B cell (primary cell): ENCODE data around the gene KIAA1217. TPM values are rescaled to one million over a fixed set of nuclear protein-coding genes. Genes with fewer than 3 reads are reported as not detected.
"Not testable (repeated sequence)": the region's sequence is repeated elsewhere in the genome, so short reads cannot be mapped to it uniquely, and the experiment has no call there.

Source experiments
- ATAC-seq: fragments of 200-7000 bp; cut with Tn5 transposase; one replicate; pipeline ENCODE4 v1.10.0; 2021; ENCODE audit warnings: low read depth, mild to moderate bottlenecking, moderate number of reproducible peaks, moderate library complexity
- CTCF ChIA-PET: fragments of 350-600 bp; sonication (Branson Sonifier 250); formaldehyde crosslinking; loops from one replicate; lab custom pipeline; 2021; ENCODE audit warnings: antibody characterized with exemption, inconsistent platforms; lab: Charles Lee
- POLR2A ChIA-PET: fragments of 350-600 bp; sonication (Branson Sonifier 250); formaldehyde crosslinking; loops from one replicate; lab custom pipeline; 2021; ENCODE audit warnings: antibody characterized with exemption; lab: Charles Lee
- DNase-seq: peaks from one replicate; pipeline ENCODE4 v3.0.0; 2013
- H2AFZ ChIP-seq: 2 replicates; pipeline ENCODE4 v1.6.1; 2012; ENCODE audit warnings: mild to moderate bottlenecking, low read depth, low read length; ENCODE audit not compliant: insufficient read depth, poor library complexity, severe bottlenecking
- H3K27ac ChIP-seq, 2 donors: 1 replicate in 1 of 2; 2 replicates in 1 of 2; pipeline ENCODE4 v1.5.1; 2012 to 2013; ENCODE audit warnings: low read length in 2 of 2, mild to moderate bottlenecking in 2 of 2, moderate library complexity in 1 of 2
- H3K27me3 ChIP-seq, 4 experiments: fragments of 200-600 bp in 1 of 4; sonication (generic) in 1 of 4; replicated peaks in 1 of 4; 1 replicate in 2 of 4; 2 replicates in 2 of 4; pipeline versions ENCODE4 v1.6.1 to v1.7.0; 2013 to 2016; ENCODE audit warnings: low read length in 3 of 4, mild to moderate bottlenecking in 2 of 4, mixed read lengths in 1 of 4, moderate library complexity in 1 of 4; ENCODE audit not compliant: insufficient read depth in 4 of 4, control insufficient read depth in 3 of 4; ENCODE audit errors: control extremely low read depth in 1 of 4
- H3K36me3 ChIP-seq, 2 experiments: replicated peaks in 1 of 2; 1 replicate in 1 of 2; 2 replicates in 1 of 2; pipeline versions ENCODE4 v1.6.1 to v1.7.1; 2013; ENCODE audit warnings: low read length in 1 of 2; ENCODE audit not compliant: insufficient read depth in 2 of 2, control insufficient read depth in 1 of 2; ENCODE audit errors: control extremely low read depth in 1 of 2, extremely low read depth in 1 of 2
- H3K4me1 ChIP-seq, 2 donors: fragments of 200-600 bp in 1 of 2; sonication (generic) in 1 of 2; 1 replicate in 1 of 2; 2 replicates in 1 of 2; pipeline versions ENCODE4 v1.5.1 to v1.6.1; 2013 to 2017; ENCODE audit warnings: low read length in 2 of 2; ENCODE audit not compliant: control insufficient read depth in 2 of 2, insufficient read depth in 2 of 2
- H3K4me2 ChIP-seq: replicated peaks from 2 replicates; pipeline ENCODE3; 2012; ENCODE audit warnings: mild to moderate bottlenecking, low read depth, low read length; ENCODE audit not compliant: poor library complexity, severe bottlenecking
- H3K4me3 ChIP-seq, 5 experiments: fragments of 200-600 bp in 1 of 5; sonication (generic) in 1 of 5; 1 replicate in 3 of 5; 2 replicates in 2 of 5; pipeline versions ENCODE4 v1.5.1 to v1.7.0; 2011 to 2016; ENCODE audit warnings: low read length in 4 of 5, mild to moderate bottlenecking in 4 of 5, low read depth in 2 of 5, control low read depth in 1 of 5, moderate library complexity in 1 of 5; ENCODE audit not compliant: insufficient read depth in 1 of 5; ENCODE audit errors: control extremely low read depth in 1 of 5, extremely low read depth in 1 of 5
- H3K79me2 ChIP-seq: fragments of 200-600 bp; sonication (generic); one replicate; pipeline ENCODE4 v1.6.0; 2016; ENCODE audit warnings: low read length; ENCODE audit not compliant: control insufficient read depth, insufficient read depth
- H3K9ac ChIP-seq: fragments of 200-600 bp; sonication (generic); 2 replicates; pipeline ENCODE4 v1.6.1; 2017; ENCODE audit warnings: mild to moderate bottlenecking, low read length, moderate library complexity
- H3K9me3 ChIP-seq, 3 donors: one replicate each; pipeline versions ENCODE4 v1.6.1 to v1.7.1; 2013; ENCODE audit warnings: low read length in 2 of 3; ENCODE audit not compliant: control insufficient read depth in 2 of 3, insufficient read depth in 1 of 3; ENCODE audit errors: control extremely low read depth in 1 of 3
- H4K20me1 ChIP-seq: 2 replicates; pipeline ENCODE4 v1.6.0; 2012; ENCODE audit warnings: mild to moderate bottlenecking, low read length; ENCODE audit not compliant: insufficient read depth, control insufficient read depth, poor library complexity, severe bottlenecking
- H3K27ac Mint-ChIP-seq: one replicate; pipeline ENCODE4 v1.8.0; 2021; ENCODE audit warnings: mixed read lengths
- H3K27me3 Mint-ChIP-seq: one replicate; pipeline ENCODE4 v1.8.0; 2021; ENCODE audit warnings: mixed read lengths
- H3K4me1 Mint-ChIP-seq: one replicate; pipeline ENCODE4 v1.8.0; 2021; ENCODE audit warnings: mixed read lengths
- H3K4me3 Mint-ChIP-seq: one replicate; pipeline ENCODE4 v1.8.0; 2021; ENCODE audit warnings: mixed read lengths
- H3K9me3 Mint-ChIP-seq: one replicate; pipeline ENCODE4 v1.8.0; 2022; ENCODE audit warnings: mixed read lengths; ENCODE audit not compliant: insufficient read depth
- EZH2 ChIP-seq: IDR thresholded peaks from 2 replicates; pipeline ENCODE4 v1.6.1; 2012; ENCODE audit warnings: borderline replicate concordance, low read depth, mild to moderate bottlenecking, moderate library complexity, low read length; ENCODE audit not compliant: insufficient read depth, poor library complexity, severe bottlenecking
- WGBS: methylation state at CpG from one replicate; pipeline ENCODE4 v1.1.5; 2013; ENCODE audit warnings: missing lambda C conversion rate; ENCODE audit not compliant: insufficient coverage; 5-methylcytosine and 5-hydroxymethylcytosine counted together
- intact Hi-C: fragments of 100-400 bp; cut with micrococcal nuclease; formaldehyde crosslinking; loops from one replicate; pipeline ENCODE4 v1.10.0; 2022
- polyA plus RNA-seq: library from polyadenylated mRNA; depleted of rRNA; stranded (reverse); fragments of >200 nt; gene quantifications from 2 replicates; pipeline ENCODE4 v1.2.3, GENCODE V29; 2012
- total RNA-seq, 2 donors: library from RNA; stranded (reverse); fragments of 120-200 nt in 1 of 2; gene quantifications; 1 replicate in 1 of 2; 2 replicates in 1 of 2; pipeline versions ENCODE4 v1.2.3 to v1.2.4, GENCODE V29; 2013 to 2022
- TF ChIP-seq, protein P1 (sequence below): fragments of 200-600 bp; IDR thresholded peaks from one replicate; pipeline ENCODE4 v1.8.0; 2022; ENCODE audit warnings: antibody characterized with exemption, mild to moderate bottlenecking

Gene KIAA1217
- total and polyA plus RNA-seq, 2 donors (not counting 1 experiment from before 2014, with no cell fraction given) = 0.67 TPM; not detected in 1

DNA sequence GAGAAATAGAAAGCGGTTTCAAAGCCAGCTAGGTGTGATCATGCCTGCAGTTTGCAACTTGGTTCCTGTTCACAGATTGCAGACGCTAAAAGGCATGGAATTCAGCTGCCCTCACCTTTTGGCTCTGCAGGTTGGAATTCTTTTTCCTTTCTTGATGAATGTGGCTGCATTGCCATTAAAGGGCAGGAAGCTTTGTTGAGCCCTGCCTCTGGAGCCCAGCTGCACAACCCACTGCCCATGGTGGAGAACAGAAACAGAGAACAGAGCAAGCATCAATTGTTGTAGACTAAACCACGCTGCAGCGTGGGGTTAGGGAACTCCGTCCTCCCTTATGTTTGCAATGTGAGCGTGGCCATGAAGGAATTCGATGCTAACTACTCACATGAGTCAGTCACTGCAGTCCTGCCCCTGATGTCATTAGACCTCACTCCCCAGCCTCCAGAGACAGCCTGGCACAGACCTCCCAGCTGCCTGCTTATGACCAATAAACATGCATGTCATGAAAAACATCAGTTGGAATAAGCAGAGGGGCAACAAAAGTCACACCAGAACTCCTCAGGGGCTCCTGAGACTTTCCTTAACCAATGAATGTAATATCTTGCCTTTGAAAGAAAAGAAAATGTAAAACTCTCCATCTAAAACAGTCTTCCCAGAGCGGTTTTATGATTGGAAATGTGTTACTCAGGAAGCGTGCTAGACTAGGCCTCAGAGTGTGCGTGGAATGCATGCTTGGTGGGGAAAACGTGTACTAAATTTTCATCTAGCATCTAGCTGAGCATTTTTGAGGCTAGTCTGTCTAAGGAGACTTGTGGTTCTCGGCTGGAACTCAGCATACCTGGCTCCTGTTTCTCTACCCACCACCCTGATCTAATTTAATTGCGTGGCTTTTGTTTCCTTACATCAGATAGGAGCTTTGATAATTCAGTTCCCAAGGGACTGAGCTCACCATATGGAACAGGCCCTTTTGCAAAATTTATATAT, 232.2 kb downstream of the KIAA1217 start:
- H3K36me3 ChIP-seq = no peaks in the 10 kb centered on the region
- Mint-ChIP-seq H3K4me1 (no peaks in the 10 kb centered on the region), H3K27me3 (no peaks in the 10 kb centered on the region), H3K27ac (no peak overlapping the region), H3K4me3 (no peak overlapping the region), H3K9me3 (no peaks in the 10 kb centered on the region)
- H2AFZ ChIP-seq = no peak overlapping the region
- H3K4me1 ChIP-seq = no peaks in the 10 kb centered on the region
- no peaks in the 10 kb centered on the region for H4K20me1 ChIP-seq
- H3K9ac ChIP-seq = no peak overlapping the region
- ChIA-PET CTCF (no interaction called here), POLR2A (no interaction called here)
- H3K79me2 ChIP-seq = no peaks in the 10 kb centered on the region
- no peak overlapping the region for H3K27ac ChIP-seq
- H3K27me3 ChIP-seq = no peaks in the 10 kb centered on the region
- 88% methylated on average over 12 of the region's 13 CpGs for WGBS
- ATAC-seq (no peak), DNase-seq (no peak)
- intact Hi-C loops = no loop called here
- no peak overlapping the region for H3K4me2 ChIP-seq
- TF ChIP-seq, protein P1, sequence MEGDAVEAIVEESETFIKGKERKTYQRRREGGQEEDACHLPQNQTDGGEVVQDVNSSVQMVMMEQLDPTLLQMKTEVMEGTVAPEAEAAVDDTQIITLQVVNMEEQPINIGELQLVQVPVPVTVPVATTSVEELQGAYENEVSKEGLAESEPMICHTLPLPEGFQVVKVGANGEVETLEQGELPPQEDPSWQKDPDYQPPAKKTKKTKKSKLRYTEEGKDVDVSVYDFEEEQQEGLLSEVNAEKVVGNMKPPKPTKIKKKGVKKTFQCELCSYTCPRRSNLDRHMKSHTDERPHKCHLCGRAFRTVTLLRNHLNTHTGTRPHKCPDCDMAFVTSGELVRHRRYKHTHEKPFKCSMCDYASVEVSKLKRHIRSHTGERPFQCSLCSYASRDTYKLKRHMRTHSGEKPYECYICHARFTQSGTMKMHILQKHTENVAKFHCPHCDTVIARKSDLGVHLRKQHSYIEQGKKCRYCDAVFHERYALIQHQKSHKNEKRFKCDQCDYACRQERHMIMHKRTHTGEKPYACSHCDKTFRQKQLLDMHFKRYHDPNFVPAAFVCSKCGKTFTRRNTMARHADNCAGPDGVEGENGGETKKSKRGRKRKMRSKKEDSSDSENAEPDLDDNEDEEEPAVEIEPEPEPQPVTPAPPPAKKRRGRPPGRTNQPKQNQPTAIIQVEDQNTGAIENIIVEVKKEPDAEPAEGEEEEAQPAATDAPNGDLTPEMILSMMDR = no peak
- TF ChIP-seq EZH2 = no peak
- H3K9me3 ChIP-seq = no peaks in the 10 kb centered on the region
- no peak overlapping the region for H3K4me3 ChIP-seq

DNA sequence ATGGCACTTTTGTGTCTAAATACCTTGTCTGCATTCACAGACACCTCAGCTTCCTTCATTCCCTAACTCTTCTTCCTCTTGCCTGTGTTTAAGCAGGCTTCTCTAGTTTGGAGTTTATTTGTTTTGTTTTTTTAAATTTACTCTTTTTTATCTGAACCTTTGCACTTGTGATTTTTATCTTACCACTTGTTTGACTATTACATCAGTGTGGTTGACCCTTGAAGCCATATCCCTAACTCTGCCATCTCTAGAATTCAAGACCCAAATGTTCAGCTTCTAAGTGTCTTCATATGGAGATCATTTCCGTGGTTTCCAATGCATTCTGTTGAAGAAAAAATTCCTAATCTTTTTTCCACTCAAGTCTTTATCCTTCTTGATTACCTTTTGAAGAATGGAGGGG, 233.3 kb downstream of the KIAA1217 start:
- no peaks in the 10 kb centered on the region for H3K79me2 ChIP-seq
- CTCF ChIA-PET = no interaction called here
- intact Hi-C loops = no loop called here
- Mint-ChIP-seq H3K4me1 (no peaks in the 10 kb centered on the region), H3K4me3 (no peak overlapping the region), H3K27me3 (no peaks in the 10 kb centered on the region), H3K9me3 (no peaks in the 10 kb centered on the region), H3K27ac (no peak overlapping the region)
- no peaks in the 10 kb centered on the region for H3K36me3 ChIP-seq
- H4K20me1 ChIP-seq = no peaks in the 10 kb centered on the region
- POLR2A ChIA-PET = no interaction called here
- no peaks in the 10 kb centered on the region for H3K27me3 ChIP-seq
- no peak for DNase-seq
- H3K27ac ChIP-seq = no peak overlapping the region
- no peak overlapping the region for H3K4me3 ChIP-seq
- no peak for ATAC-seq
- H3K4me1 ChIP-seq = no peaks in the 10 kb centered on the region
- TF ChIP-seq, protein P1 = no peak
- no peak for TF ChIP-seq EZH2
- no peak overlapping the region for H3K4me2 ChIP-seq
- no peak overlapping the region for H3K9ac ChIP-seq
- no CpG with 5 or more reads among the region's 1 CpG for WGBS
- H2AFZ ChIP-seq = no peak overlapping the region
- H3K9me3 ChIP-seq = no peaks in the 10 kb centered on the region

DNA sequence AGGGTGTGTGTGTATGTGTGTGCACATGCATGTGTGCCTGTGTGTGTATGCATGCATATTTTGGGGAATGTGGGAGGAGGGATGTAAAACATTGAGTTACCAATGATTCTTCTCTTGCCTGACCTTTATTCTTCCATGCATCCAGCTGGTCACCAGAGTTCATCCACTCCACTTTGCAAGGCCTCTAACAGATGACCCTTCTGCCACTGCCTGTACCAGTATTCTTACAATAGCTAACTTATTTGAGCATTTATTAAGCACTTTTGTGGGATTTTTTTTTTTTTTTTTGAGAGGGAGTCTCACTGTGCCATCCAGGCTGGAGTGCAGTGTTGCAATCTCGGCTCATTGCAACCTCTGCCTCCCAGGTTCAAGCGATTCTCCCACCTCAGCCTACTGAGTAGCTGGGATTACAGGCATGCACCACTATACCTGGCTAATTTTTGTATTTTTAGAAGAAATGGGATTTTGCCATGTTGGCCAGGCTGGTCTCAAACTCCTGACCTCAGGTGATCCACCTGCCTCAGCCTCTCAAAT, 233.8 kb downstream of the KIAA1217 start:
- H3K27me3 ChIP-seq, POLR2A ChIA-PET, intact Hi-C loops: not testable (repeated sequence)

More for the DNA sequence above, 233.8 kb downstream of the KIAA1217 start:
- H3K4me3 ChIP-seq, H3K27ac Mint-ChIP-seq, H3K36me3 ChIP-seq, H3K4me3 Mint-ChIP-seq, H3K4me1 Mint-ChIP-seq, CTCF ChIA-PET, H3K4me1 ChIP-seq, H3K4me2 ChIP-seq, H3K27ac ChIP-seq, H3K9me3 ChIP-seq, DNase-seq, H3K27me3 Mint-ChIP-seq, H4K20me1 ChIP-seq, H2AFZ ChIP-seq, H3K9me3 Mint-ChIP-seq, H3K79me2 ChIP-seq, ATAC-seq, H3K9ac ChIP-seq: not testable (repeated sequence)
- WGBS = 90% methylated on average over 2 of the region's 2 CpGs
